K562 (cell line): Measurements from ENCODE around the gene SLC39A11.

Experiments used
- CHD2 ChIP-seq: IDR thresholded peaks from 2 replicates; pipeline ENCODE4 v1.6.1; 2011; ENCODE audit warnings: low read depth, low read length
- DEAF1 ChIP-seq: fragments of 450-650 bp; formaldehyde crosslinking; IDR thresholded peaks from 2 replicates; pipeline ENCODE4 v1.4.0; 2020; ENCODE audit warnings: mild to moderate bottlenecking, moderate library complexity
- EZH2 ChIP-seq: IDR thresholded peaks from 2 replicates; pipeline ENCODE4 v1.6.1; 2012; ENCODE audit warnings: low read depth, mild to moderate bottlenecking, inconsistent platforms, low read length, borderline replicate concordance
- RB1 ChIP-seq: fragments of 450-650 bp; IDR thresholded peaks from 2 replicates; pipeline ENCODE4 v1.6.1; 2017; ENCODE audit warnings: low read depth, mild to moderate bottlenecking
- SP1 ChIP-seq: sonication (generic); formaldehyde crosslinking; IDR thresholded peaks from 2 replicates; pipeline ENCODE4 v1.8.1; 2022; ENCODE audit warnings: mild to moderate bottlenecking, missing genetic modification reagents
- ZNF253 ChIP-seq: fragments of 250-450 bp; sonication (Bioruptor Pico); conservative IDR thresholded peaks from 2 replicates; pipeline ENCODE4 v1.6.1; 2021; ENCODE audit warnings: mild to moderate bottlenecking
- TF ChIP-seq, protein P1 (sequence below): fragments of 250-450 bp; sonication (Bioruptor Pico); IDR thresholded peaks from 2 replicates; pipeline ENCODE4 v1.8.0; 2021; ENCODE audit warnings: moderate library complexity, mild to moderate bottlenecking, inconsistent platforms

- TF ChIP-seq RB1, result no peak
- no peak for TF ChIP-seq CHD2
- no peak for TF ChIP-seq EZH2
- TF ChIP-seq DEAF1 (CRISPR knock-in tag), result no peak
- TF ChIP-seq ZNF253 (CRISPR knock-in tag), result no peak
- TF ChIP-seq, protein P1, sequence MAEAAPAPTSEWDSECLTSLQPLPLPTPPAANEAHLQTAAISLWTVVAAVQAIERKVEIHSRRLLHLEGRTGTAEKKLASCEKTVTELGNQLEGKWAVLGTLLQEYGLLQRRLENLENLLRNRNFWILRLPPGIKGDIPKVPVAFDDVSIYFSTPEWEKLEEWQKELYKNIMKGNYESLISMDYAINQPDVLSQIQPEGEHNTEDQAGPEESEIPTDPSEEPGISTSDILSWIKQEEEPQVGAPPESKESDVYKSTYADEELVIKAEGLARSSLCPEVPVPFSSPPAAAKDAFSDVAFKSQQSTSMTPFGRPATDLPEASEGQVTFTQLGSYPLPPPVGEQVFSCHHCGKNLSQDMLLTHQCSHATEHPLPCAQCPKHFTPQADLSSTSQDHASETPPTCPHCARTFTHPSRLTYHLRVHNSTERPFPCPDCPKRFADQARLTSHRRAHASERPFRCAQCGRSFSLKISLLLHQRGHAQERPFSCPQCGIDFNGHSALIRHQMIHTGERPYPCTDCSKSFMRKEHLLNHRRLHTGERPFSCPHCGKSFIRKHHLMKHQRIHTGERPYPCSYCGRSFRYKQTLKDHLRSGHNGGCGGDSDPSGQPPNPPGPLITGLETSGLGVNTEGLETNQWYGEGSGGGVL (CRISPR knock-in tag), result no peak
- no peak for TF ChIP-seq SP1 (CRISPR knock-in tag)
Observed at GRCh38 chr17:72715906-72716572, 376.4 kb downstream of the SLC39A11 start.
